Stimulated activated CD4-positive, alpha-beta T cell treated with anti-CD3 and anti-CD28 coated beads, TNF-alpha, amount 100 ng/mL, for 48 hours (primary cell): ENCODE measurements around the gene MAPKAPK2.
"Not testable (repeated sequence)": the region's sequence is repeated elsewhere in the genome, so short reads cannot be mapped to it uniquely, and the experiment has no call there.

Source experiments
- DNase-seq, 3 donors: peaks; one replicate each; pipeline ENCODE4 v3.0.0-alpha.2; 2020; ENCODE audit warnings: low read depth in 3 of 3

The MAPKAPK2 gene

DNA sequence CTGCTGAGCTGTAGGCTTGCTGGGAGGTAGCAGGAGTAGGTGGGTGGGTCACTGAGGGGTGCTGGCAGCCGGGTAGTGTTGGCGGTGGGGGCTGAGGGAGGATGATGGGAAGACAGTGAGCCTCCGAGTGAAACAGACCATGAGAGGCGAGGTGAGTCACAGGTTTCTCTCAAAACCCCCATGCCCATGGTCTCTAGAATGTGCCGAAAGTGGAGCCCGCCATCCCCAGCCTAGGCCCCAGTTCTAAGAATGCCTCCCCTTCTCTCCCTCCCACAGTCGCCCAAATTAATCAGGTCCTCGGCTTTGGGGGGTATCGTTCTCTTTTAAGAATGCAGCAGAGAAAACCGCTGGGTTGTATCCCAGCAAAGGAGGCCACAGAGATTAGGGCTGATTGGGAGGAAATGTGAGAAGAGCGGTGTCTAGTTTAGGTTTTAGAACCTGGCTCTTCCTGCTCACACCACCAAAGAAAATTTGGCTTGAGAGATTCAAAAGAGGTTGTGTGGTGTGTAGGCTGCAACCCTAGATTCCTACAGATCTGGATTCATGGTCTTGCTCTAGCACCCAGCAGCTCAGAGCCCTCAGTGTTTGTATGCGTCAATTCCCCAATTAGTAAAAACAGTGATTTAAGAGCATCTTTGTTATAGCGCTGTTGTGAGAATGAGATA is 58.1 kb downstream of the MAPKAPK2 start:
- no peak for DNase-seq

DNA sequence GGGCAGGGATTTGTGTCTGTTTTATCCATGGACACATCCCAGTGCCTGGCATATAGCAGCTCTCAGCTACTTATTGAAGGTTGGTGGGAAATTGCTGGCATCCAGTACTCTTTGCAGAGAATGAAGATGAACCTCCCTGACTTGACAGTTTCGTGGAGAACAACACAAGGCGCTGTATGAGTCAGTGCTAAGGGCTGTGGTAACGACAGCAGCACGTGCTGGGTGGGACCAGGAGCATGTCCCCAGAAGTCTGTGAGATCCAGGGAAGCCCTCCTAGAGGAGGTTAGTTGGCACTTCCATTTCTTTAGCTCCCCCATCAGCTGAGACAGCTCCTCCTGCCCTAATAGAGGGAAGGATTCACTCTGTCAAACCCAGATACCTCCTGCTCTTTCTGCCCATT is 60.0 kb downstream of the MAPKAPK2 start:
- no peak for DNase-seq

DNA sequence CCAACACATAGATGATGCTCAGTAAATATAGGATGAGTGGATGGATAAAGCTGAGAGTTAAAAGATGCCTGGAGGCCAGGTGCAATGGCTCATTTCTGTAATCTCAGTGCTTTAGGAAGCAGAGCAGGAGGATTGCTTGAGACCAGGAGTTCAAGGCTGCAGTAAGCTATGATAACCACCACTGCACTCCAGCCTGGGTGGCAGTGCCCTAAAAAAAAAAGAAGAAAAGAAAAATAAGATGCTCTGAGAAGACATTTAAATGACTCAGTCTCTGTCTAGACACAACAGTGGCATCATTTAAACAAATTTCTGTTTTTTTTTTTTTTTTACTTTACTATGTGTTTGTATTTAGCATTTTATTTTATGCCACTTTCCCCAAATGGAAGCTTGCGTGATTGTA is 60.6 kb downstream of the MAPKAPK2 start:
- DNase-seq: no peak

DNA sequence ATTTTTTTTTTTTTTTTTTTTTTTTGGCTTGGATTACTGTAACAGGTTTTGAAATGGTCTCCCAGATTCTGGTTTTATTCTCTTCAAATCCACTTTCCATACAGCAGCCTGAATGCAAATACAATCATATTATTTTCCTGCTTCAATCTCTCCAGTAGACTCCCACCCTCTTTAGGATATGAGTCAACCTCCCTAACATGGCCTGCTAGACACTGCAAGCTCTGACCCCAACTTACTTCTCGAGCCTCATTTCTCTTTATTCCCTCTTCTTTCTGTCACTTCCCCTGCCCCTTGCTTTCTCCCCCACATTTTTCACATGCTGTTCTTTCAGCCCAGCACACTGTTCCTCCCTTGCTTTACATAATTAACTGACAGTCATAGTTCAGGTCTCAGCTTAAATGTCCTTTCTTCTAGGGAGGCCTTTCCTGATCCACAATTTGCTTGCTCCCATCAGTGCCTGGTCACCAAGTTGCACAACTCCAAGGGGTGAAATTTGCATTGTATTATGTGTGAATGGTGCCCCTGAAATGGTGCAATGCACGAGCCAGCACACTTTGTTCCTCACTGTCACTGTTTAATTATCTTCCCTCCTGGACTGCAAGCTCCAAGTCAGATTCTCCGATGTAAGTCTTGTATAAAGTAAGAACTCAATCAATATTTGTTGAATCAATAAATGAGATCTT is 63.8 kb downstream of the MAPKAPK2 start:
- no peak for DNase-seq

DNA sequence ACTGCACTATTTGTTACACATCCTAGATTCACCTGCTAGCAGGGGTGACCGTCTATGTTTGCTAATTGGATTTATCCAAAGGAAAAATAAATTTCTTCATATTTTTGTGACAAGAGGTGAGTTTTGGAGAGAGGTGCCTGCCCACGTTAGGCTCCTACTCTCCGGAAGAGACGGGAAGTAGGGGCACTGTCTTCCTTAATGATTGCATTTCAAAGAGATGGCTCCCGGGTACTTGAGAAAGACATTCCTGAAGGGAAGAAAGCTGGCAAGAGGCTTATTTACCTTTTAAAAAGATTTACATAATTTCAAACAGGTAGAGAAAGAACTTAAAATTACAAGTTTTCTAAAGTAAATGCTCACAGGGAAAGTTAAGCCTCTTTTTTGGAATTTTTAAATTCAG is 67.2 kb downstream of the MAPKAPK2 start:
- no peak for DNase-seq

DNA sequence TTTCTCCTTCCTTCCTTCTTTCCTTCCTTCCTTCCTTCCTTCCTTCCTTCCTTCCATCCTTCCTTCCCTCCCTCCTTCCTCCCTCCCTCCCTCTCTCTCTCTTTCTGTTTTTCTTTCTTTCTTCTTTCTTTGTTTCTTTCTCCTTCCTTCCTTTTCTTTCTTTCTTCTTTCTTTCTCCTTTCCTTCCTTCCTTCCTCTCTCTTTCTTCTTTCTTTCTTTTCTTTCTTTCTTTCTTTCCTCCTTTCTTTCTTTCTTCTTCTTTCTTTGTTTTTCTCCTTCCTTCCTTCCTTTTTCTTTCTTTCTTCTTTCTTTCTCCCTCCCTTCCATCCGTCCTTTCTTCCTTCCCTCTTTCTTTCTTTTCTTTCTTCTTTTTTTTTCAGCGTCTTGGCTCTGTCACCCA is 67.8 kb downstream of the MAPKAPK2 start:
- DNase-seq: no peak

DNA sequence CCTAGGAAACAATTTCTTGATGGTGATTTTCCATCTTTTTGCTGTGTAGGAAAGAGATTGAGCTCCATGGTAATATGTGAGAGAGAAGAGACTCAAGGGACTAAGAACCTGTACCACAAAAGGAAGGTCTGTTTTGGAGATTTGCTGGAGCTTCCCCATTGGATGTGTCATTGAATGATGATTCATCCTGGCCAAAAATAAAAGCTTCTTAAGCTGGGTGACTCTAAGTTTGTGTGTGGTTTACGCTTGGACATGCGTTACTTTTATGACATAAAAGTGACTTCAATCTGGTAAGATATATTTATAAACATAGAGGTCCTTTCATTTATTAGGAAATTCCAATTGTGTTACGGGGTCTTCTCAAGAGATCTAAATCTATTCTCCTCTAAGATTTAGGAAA is 68.4 kb downstream of the MAPKAPK2 start:
- DNase-seq: no peak

DNA sequence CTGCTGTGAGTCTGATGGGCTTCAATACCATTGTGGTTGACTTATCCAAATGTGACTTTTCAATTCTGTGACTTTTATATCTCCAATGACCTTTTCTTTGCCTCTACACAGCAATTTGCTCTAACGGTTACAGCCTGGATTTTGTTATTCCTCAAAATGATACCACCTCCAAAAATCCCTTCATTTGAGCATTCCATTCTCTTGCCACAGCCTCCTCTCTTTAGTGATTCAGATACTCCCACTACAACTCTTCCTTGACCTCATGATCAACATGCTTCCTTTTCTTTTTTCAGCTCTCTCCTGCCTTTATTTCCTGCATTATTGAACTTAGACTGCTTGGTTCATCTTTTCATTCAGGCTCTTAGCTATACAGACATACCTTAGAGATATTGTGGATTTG is 69.3 kb downstream of the MAPKAPK2 start:
- no peak for DNase-seq

DNA sequence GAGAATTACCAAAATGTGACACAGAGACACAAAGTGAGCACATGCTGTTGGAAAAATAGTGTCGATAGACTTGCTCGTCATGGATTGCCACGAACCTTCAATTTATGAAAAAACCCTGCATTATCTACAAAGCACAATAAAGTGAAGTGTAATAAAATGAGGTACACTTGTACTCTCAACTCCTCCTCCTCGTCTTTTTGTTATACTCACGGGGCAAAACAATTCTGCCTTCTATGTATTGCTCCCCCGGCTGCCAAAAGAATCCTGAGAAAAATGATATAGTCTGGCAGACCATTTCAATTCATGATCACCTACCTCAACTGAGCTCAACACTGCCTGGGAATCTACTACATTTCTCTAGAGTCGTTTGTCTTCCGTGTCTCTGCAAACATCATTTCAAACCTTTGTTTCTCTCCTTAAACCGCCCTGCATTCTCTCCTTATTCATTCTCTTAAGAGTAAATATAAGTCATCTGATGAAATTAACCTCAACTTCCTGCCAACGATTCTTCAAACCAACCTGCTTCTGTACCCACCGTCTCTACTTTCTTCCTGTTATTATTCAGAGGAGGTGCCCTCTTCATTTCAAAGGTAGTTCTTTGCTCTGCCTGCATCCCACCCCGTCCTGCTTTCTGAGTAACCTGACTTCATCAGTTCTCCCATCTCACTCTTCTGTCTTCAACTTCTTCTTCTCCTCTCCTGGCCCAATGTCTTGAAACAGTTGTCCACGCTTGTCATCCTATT is 73.0 kb downstream of the MAPKAPK2 start:
- no peak for DNase-seq

DNA sequence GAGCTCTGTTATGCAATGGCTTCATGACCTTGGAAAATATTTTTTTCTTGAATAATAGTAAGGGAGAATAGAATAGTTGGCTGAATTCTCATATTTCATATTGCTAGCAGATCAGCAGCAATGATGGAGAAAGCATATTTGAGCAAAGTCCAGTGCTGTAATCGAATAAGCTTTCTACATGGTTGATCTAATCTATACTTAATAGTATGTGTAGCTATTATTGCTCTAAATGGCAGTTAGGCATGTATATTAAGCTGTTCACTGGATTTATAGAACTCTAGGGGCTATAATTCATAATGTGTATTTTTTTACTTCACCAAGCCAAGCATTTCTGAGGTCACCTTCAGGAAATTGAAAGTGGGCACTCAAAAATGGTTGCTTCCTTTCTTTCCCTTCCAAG is 75.9 kb downstream of the MAPKAPK2 start:
- no peak for DNase-seq

DNA sequence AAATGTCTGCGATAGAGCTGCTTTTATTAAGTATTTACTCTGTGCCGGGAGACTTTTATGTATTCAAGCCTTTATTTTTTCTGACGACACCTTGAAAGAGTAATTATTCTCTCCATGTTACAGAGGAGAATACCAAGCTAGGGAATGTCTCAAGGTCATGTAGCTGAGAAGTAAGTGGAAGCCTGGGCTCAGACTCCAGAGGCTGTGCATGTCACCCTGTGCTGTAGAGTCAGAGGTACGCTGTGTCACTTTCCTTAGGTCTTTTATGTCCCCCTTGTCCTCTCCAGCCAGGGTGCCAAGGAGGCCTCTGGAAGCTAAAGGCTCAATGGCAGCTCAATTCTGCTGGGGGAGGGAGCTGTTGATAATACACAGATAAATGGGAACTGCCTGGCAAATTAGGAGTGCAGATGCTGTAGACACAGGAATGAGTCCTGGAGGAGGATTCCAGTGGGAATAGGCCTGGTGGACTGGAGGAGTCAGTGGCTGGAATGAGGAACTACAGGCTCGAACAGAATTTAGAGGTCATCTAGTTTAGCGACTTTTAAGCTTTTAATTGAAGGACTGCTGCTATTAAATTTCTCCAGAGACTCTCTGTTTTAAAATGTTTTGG is 76.6 kb downstream of the MAPKAPK2 start:
- no peak for DNase-seq

DNA sequence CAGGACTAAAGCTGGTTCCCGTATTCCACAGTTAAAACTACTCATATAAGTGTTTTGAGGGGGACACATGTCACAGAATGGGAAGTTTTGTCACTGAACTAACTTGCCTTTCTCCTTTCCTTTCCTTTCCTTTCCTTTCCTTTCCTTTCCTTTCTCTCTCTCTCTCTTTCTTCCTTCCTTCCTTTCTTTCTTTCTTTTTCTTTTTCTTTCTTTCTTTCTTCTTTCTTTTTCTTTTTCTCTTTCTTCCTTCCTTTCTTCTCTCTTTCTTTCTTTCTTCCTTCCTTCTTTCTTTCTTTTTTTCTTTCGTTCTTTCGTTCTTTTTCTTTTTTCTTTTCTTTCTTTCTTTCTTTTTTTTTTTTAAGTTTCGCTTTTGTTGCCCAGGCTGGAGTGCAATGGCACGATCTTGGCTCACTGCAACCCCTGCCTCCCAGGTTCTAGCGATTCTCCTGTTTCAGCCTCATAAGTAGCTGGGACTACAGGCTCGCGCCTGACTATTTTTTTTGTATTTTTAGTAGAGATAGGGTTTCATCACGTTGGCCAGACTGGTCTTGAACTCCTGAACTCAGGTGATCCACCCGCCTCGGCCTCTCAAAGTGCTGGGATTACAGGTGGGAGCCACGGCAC is 78.1 kb downstream of the MAPKAPK2 start:
- not testable (repeated sequence) for DNase-seq

DNA sequence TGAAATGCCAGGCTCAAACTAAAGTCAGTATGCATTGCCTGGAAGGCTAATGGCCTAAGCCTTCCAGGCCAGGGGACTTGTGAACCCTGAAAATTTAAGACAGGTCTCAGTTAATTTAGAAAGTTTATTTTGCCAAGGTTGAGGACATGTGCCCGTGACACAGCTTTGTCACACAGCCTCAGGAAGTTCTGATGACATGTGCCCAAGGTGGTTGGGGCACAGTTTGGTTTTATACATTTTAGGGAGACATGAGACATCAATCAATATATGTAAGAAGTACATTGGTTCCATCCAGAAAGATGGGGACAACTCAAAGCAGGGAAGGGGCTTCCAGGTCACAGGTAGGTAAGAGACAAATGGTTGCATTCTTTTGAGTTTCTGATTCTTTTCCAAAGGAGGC is 81.1 kb downstream of the MAPKAPK2 start:
- not testable (repeated sequence) for DNase-seq

DNA sequence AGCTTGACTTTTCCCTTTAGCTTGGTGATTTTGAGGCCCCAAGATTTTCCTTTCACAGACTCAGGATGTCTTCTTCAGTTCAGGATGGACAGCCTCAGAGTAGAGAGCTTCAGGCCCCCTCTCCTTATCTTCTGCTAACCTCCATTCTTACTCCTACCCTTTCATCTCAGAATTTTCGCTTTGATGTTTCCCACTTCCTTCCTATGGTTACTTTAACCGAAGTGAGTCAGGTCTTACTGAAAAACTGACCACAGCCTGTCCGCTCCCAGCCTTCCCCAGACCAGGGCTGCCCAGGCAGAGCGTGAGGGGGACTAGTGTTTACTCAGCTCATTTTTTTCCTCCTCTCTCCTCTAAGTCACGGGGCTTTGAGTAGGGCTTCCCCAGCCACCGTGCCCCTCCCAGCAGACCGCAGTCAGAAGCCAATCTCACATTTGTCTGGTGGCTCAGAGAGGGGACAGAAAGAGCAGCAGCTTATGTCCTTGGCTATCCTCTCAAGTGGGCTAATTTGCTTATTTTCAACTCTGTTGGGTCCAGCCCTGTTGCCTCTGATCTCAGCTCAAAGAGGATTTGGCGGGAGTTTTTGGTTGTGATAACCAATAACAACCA is 81.6 kb downstream of the MAPKAPK2 start:
- DNase-seq: peak in 2 of 3 donors; percentile 36 to 42

DNA sequence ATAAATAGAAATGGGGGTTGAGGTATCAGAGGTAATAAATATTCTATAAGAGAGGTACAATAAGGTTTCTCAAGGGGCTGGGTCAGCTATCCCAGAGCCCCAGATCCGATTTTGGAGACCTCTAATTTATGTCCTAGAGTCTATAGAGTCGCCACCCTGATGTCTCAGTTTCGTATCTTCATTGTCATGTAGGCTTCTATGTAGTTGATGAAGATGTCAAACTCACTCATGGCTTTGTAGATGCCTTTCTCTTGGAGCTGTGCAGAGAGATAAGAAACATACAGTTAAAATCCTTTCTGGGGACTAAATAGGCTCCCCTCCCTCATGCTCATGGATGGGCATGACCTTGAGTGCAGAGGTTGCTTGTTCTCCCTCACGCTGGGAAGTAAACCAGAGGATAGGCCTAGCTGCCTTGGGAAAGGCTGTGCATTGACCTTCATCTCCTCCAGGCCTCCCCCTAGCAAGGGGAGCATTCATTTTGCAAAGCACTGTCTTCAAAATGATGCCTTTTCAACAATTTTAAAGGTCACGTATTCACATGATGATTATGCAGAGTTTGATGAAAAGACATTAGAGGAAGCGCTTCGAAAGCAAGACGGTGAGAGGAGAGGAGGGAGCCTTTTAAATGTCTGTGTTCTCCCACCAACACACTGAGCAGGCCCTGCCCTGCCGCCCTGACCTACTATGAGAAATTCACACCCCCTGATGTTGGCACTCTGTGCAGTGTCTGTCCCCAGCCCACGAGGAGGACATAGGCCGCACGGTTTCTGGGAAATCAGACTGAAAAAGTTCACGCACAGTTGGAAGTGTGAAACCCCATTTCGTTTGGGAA is 84.0 kb downstream of the MAPKAPK2 start:
- no peak for DNase-seq

DNA sequence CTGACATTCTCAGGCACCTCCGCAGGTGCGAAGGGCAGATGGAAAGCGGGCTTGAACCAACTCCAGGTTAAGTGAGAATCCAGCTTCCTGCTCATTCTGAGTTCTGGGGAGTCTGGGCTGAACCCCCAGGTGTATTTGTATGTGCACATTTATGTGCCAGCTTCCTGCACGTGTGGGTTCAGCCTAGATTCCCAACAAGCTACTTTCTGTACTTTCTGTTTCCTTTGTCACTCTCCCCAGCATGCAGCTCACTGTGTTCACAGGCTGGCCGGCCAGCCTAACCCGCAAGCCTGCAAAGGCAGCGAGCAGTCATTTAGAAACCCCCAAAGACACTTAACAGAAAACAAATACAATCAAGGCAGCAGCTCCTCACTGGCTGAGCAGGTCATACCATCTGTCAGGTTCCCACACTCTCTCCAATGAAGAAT is 84.6 kb downstream of the MAPKAPK2 start:
- peak; percentile 43 to 66 (median 43) for DNase-seq

DNA sequence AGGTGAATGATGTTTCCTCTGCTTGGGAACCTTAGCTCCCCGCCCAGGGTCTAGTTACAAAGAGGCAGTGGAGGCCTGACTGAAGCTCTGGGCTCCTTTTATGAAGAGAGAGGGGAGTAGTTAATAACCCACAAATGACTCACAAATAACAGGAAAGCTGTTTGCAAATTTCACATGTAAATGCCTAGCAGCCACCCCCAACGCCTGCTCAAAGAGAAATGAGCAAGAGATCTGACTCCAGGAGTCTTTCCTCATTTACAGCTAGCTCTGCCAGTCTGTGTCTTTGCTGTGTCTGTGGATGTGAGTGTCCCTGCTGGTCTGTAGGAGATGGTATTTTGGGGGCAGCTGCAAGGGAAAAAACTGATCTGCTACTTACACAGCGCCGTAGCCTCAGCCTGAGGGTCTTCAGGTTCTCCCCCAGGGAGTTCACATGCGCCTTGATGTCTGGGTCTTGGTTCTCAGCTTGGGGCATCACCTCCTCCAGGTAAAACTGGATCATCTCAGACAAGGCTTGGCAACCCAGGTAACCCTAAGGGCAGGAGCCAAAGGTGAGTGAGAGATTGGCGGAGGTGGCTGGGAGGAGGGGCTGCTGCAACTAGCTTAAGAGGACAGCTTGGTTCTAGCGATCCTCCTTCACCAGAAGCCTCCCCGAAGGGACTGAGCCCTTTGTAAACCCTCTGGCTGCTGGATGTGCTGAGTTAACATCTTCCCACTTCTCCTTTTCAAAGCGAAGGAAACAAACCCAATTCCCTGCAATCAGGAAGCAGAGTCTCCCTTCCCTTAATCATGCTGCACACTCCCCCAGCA is 86.0 kb downstream of the MAPKAPK2 start, which contains the start of gene IL19:
Gene IL19, plus strand, starts transcription at position 243 of the 807 bp plus-strand sequence. CDS start 65,890 bp downstream, outside the sequence.
- no peak for DNase-seq

DNA sequence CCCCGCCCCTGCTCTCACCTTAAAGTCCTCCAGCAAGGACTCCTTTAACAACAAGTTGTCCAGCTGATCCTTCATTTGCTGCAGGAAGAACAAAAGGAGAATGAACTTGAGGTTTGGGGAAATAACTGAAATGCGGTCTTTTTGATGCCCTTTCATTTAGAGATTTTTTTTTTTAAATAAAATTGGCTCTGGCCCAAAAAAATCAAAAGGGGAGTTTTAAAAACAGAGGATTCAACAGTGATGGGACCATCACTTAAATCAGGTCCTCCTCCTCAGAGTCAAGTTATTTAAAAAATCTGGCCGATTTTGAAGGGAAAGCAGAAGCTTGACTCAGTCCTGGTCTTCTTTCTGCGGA is 86.6 kb downstream of the MAPKAPK2 start:
- DNase-seq: no peak

DNA sequence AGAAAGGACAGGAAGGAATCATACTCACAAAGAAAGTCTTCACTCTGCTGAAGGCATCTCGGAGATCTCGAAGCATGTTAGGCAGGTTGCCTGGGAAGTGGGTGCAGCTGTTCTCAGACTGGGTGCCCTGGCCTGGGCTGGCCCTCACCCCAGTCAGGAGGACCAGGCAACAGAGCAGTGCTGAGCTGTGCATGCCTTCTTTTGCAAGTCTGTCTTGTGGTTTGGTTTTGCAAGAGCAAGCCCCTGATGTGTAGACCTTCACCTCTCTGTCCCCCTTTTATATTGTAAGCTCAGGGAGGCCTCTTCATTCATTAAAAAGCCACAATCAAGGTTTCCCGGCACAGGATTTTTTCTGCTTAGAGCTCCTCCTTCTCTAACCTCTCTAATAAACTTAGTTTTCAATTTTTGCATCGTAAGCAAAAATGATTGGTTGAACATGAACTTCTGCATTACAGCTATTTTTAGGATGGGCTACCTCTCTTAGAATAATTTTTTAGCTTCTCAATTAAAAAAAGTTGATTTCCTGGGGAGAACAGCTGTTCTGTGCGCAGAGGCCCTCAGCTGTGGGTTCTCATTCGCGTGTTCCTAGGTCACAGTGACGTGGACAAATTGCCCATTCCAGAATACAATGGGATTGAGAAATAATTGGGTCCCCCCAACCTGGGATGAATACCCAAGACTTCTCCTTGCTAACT is 87.7 kb downstream of the MAPKAPK2 start, which contains the start of gene IL10:
Gene IL10, minus strand, starts transcription at position 252 of the 695 bp plus-strand sequence. Its CDS starts 59 bp downstream, at position 193.
- DNase-seq: no peak
